A172 (cell line): ENCODE measurements around the gene ZBTB33. TPM values are rescaled to one million over a fixed set of nuclear protein-coding genes. Genes with fewer than 3 reads are reported as not detected.

ENCODE experiments used
- DNase-seq: peaks from one replicate; pipeline ENCODE4 v3.0.0-alpha.2; 2015; ENCODE audit warnings: low spot score
- total RNA-seq: library from RNA; depleted of rRNA; stranded (reverse); fragments of >200 nt; shearing (Covaris generic); gene quantifications from 2 replicates; pipeline ENCODE4 v1.2.3, GENCODE V29; 2014; rRNA removed

The ZBTB33 gene, protein sequence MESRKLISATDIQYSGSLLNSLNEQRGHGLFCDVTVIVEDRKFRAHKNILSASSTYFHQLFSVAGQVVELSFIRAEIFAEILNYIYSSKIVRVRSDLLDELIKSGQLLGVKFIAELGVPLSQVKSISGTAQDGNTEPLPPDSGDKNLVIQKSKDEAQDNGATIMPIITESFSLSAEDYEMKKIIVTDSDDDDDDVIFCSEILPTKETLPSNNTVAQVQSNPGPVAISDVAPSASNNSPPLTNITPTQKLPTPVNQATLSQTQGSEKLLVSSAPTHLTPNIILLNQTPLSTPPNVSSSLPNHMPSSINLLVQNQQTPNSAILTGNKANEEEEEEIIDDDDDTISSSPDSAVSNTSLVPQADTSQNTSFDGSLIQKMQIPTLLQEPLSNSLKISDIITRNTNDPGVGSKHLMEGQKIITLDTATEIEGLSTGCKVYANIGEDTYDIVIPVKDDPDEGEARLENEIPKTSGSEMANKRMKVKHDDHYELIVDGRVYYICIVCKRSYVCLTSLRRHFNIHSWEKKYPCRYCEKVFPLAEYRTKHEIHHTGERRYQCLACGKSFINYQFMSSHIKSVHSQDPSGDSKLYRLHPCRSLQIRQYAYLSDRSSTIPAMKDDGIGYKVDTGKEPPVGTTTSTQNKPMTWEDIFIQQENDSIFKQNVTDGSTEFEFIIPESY
- total RNA-seq, result 11.2 and 12.7 TPM in 2 replicates

DNA sequence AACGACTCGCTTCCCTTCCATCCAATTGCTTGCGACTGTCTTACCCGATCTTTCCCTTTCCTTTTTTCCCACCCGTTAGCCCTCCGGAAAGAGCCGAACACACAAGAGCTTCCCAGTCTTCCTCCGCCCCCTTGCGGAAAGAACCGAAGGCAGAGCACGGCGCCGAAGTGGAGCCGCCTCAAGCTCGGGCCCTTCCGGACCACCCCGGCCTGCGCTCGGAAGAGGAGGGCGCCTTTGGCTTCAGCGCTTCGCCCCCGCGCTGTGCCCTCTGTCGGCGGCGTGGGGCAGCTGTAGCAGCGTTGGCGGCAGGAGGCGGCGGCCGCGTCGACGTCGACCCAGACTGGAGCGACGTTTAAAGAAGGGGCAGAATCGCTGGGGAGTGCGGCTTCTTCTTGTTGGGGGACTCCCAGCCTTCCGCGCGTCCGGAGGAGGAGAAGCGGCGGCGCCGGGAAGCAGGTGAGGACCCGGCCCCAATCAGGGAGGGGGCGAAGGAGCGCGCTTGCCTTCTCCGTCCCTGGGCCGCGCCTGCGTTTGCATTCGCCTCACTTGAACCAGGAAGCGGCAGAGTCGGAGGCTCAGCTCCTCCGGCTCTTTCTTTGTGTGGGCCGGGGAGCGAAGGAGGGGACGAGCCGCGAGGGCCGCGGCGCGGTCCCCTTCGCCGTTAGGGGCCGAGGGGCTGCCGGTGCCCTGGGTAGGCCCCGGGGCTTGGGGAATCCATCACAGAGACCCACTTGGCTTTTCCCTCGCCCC lies at the start of gene ZBTB33:
TSS of gene ZBTB33 (plus strand) at position 291 of the 750 bp plus-strand sequence. CDS start 2,604 bp downstream, outside the sequence.
- DNase-seq, result peak; percentile 60

DNA sequence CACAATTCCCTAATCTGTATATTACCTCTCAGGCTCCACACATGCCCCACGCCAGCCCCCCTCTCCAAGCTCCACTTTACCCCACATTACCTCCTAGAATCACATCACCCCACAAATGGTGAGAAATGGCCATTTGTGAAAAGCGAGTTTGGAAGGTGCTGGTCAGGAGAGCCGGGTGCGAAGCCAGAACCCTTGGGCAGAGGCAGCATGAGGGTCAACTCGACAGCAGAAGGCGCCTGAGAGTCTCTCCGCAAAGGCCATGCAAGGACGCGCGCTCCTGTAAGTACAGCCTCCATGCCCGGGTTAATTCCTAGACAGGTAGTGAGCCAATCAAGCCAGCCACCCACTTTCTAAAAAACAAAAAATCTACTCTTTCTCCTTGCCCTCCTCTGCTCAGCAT lies 49.8 kb upstream of the ZBTB33 start:
- DNase-seq, result no peak

DNA sequence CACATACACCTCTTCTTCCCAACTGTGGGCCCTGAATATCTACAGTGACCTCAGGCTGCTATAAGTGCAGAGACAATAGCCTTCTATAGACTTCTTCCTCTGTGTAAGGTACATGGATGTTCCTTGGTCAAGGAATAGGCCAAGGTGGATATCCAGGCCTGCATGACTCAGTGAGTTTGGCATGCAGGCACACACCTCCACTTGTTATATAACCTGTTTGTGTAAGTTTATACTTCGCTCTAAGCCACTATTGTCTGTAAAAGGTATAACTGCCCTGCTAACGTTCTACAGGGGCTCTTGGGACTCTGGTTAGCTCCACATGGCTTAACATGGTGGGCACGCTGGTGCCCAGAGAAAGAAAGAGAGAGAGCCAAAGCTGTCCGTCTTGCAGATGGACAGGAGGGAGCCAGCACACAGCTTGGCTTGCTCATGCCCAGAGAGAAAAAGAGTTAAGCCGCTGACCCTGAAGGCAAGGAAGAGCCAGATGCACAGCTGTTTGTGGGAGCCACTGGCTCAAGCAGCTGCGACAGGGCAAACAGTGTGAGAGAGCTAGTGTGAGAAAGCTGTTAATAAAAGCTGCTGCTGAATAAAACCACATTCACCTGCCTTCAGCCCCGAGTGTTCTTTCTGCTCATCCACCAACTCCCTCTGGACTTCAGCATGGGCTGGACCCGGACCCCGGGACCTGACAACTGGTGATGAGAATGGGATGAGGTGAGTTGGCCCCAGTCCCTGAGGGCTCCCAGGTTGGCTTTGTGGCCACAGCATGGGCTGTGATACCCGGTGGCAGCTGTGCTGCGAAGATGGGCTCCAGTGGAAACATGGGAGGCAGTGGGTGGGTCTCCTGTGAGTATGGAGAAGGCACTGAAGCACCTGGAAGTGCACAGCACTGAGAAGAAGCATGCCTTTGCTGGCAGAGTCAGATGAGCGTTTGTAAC lies 44.5 kb upstream of the ZBTB33 start:
- no peak for DNase-seq

DNA sequence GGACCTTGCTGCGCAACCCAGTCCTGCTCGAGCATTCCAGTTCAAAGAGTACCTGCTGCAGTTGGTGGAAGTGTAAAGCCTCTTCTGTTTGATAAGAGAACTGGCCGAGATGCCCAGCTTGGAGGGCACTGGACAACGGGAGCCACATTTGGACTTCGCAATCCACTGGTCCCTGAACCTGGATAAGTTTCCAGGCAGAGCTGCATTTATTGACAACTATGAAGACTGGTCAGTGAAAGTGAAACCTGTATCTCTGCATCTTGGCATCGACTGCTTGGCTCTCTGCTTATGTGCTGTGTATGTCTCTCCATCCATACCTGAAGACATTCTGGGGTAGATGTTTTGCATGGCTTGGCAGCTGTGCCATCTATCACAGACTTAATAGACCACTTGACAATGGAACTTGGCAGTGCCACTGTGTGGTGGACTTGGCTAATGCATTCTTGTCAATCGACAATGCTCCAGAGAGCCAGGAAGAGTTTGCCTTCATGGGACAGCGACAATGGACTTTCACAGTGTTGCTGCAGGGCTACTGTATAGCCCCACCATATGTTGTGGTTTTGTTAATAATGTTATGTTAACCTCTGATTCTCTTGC lies 43.5 kb upstream of the ZBTB33 start:
- no peak for DNase-seq

DNA sequence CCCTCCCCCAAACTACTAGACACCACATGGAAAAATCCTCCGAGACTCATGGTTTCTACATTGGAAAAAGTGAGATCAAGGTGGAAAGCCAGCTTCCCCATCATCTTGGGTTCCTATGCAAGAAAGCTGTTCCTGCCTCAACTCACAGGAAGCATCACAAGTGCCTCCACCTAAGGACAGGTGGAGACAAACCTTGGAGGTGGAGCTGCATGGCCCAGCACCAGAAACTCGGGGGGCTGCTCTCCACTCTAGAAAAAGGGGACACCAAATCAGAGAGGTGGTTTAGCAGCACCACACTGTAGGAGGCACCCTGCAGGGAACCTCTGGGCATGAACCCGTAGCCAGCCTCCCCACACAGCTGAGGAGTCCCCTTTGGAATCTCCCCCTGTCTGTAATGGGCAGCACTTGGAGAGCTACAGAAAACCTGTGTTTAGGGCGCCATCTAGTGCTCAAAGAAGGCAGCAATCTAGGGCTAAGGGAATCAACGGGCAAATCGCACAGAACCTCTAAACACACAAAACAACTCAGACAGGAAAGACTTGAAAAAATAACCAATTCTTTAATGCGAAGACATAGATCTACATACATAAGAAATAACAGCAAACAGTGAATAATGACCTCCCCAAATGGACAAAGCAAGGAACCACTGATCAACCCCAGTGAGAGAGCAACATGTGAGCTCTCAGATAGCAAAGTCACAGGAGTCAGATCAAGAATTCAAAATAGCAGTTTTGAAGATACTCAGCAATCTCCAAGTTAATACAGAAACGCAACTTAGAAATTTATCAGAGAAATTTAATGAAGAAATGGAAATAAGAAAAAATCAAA lies 37.0 kb upstream of the ZBTB33 start:
- DNase-seq, result peak; percentile 13

DNA sequence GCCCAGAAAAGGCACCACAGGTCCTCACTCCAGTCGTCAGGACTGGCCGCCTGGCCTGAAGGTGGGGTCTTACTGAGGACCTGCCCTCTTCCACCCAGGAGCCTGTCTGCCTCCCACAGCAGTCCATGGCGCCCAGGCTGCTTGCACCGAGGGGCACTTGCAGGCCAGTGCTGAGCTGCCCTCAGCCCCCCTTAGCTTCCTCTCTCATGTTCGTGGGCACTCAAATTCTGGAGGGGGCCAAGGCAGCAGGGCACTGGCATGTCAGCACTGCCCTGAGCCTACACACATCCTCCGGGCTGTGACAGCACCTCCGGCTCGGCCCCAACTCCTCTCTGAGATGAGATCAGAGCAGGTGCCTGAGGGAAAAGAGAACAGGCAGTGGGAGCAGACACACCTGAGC lies 27.2 kb upstream of the ZBTB33 start:
- no peak for DNase-seq

DNA sequence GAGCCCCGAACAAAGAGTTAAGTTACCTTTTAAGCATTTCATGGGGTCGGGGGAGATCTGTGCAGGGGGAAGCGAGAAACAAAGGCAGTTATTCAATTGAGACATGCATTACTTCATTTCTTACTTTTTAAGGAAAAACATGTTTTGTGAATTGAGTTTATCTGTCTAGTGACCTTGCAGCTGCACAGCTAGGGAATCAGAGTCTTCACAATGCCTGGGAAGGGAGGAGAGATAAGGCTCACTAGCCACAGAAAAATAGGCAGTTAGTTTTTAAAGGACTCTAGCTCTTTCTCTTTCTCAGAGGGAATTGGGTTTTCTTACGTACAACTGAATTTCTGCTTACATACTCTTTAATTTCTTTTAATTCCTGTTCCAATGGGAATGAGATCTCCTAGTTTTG lies 26.2 kb upstream of the ZBTB33 start:
- no peak for DNase-seq

DNA sequence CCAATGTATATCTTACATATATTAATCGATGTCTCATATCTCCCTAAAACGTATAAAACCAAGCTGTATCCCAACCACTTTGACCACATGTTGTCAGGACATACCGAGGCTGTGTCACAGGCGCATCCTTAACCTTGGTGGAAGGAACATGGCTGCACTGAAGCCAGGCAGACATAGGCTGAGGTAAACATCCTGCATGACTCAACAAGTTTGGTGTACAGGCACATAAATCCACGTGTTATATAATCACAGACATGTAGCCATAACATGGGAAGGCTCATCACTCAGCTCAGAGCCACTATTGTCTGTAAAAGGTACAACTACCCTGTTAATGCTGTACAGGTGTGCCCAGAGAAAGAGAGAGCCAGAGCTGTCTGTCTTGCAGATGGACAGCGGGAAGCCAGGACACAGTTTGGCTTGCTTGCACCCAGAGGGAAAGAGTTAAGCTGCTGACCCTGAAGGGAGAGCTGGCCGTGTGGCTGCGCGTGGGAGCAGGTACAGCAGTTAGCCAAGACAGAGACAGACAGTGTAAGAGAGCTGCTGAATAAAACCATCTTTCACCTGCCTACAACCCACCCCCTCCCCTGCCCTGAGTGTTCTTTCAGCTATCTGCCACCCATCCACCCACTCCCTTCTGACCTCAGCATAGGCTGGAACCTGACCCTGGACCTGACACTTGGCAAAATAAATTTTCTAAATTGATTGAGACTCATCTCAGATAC lies 22.3 kb upstream of the ZBTB33 start:
- DNase-seq, result no peak

DNA sequence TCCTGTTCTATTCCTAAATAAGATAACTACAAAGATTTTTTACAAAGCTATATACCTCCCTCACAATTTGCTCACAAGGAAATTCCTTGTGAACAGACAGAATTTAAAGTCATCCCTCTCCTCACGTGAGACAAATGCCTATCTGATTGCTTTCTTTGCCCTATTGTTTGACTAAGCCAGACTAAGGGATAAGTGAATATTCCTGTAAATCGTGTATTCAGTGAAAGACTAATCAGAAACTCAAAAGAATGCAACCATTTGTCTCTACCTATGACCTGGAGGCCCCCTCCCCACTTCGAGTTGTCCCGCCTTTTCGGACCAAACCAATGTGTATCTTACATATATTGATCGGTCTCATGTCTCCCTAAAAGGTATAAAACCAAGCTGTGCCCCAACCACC lies 15.3 kb upstream of the ZBTB33 start:
- no peak for DNase-seq

DNA sequence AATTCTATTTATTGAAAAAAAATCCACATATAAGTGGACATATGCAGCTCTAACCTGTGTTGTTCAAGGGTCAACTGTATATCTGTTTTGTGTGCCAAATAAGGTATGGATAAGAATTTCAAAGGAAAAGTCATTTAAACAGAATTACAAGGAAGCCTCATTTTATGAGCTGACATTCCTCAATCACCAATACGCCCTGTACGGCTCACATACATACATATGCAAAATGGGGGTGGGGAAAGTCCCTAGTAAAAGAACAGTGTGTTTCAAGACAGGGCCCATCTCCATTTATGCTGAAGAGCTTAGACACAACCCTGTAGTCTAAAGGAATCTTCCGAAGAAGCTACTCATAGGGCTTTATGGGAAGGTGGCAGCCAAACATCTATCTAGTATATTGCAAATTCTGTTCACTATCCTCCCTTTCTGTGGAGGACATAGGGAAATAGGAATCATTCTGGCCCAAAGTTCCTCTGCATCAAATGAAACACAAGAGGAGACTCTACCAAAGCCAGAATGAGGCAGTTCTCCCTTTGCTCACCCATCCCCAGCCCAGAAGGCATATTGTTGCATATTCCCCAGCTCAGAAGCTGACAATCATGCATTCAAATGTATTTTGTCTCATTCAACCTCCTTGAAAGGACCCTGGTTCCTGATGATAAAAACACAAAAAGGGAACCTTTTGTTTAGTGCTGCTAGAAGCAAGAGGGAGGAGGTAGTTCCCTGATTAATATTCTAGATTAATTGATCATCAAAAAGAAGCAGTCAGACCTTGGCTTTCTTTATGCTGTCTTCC lies 13.7 kb upstream of the ZBTB33 start:
- no peak for DNase-seq

DNA sequence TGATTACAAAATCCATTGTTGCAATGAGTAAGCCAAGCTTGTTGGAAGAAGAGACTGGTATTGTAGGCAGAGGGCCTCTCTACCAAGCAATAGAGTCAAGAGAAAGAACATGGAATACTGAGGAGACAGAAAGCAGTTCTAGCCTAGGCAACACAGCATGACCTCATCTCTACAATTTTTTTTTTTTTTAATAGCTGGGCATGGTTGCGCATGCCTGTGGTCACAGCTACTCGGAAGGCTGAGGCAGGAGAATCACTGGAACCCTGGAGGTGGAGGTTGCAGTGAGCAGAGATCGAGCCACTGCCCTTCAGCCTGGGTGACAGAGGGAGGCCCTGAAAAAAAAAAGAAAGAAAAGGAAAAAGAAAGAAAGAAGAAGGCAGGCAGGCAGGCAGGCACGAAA lies 11.7 kb upstream of the ZBTB33 start:
- no peak for DNase-seq

DNA sequence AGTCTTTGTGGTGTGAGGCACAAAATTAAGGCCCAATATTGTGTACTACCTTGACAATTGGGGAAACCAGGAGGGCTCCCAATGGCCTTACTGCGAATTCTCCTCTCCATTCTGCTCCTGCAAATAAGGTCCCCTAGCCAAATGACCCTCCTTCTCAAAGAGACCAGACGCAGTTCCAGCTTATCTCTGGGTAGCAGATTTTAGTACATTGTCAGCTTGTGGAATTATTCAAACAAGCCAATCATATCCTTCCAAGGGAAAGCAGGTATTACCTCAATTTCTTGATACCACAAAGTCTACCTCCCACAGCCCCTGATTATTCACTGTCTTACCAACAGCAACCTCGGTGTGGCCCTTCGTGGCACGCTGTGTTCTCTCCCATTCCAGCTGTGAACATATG lies 7.8 kb upstream of the ZBTB33 start:
- no peak for DNase-seq

DNA sequence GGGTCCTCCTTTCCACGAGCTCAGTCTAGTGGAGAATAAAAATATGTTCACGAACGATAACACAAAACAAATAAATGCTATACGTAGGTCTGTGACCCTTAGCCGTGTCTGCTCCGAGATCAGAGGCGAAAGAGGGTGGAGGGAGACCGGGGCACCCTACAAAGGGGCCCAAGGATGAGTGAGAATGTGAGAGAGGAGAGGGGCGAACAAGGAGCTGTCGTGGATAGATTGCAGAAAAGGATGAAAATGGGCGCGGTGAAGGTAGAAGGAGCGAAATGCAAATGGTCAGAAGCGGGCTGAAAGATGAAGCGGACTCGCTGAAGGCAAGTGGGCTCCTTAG lies 6.2 kb upstream of the ZBTB33 start:
- DNase-seq, result no peak

DNA sequence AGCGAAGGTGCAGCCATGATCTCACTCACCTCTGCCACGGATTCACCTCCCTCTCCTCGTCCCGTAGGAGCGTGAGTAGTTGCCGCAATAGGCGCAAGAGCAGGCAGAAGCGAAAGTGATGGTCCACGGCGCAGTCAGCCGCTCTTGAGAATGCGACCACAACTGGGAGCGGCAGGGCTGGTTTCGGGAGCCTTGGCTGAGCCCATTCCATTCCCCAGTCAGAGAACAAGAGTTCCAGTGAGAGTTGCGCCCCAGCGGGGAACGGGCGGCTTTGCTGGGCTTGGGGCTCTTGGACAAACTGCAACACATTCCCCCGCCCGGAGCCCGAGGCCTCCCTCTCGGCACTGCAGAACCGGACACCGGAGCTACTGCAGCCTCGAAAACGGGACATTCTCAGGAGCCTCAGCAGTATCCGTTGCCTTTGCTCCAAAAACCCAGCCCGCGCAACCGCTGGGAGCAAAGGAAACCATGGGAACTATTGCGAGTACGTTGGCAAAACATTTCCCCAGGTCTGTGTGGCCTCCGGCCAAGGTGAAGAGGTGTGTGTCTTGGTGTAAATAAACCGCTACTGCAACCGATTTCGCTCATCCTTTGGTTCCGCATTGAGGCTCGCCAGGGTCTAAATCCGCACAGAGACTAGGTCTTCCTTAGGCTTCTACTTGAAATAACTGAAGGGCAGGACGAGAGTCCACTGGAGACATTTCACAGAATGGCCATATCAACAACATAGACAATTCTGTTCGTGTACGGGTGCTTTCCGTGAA lies 5.7 kb upstream of the ZBTB33 start:
- peak; percentile 23 for DNase-seq

DNA sequence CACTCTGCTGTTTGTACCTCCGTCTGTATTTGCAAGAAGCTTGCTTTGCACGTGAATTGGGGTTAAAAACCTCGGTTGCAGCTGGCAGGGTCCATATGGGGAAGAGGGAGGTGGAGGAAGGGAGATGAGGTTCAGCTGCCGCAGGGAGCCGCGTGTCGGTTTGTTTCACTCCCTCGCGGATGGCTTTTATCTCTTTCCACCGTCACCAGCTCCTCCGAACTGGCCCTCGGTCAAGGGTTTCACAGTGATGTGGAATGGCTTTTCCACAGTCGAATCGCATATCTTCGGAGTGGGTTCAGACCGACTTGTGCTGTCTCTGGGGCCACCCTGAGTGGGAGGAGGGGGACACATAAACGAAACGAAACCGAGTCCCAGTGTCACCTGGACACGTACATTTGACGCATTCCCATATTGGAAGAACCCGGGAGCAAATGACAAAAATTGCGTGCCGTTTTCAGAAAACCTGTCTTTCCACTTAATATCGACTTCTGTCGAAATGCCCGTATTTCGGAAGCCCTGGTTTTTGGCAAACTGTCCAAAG lies 929 bp downstream of the ZBTB33 start:
- peak; percentile 1 for DNase-seq

DNA sequence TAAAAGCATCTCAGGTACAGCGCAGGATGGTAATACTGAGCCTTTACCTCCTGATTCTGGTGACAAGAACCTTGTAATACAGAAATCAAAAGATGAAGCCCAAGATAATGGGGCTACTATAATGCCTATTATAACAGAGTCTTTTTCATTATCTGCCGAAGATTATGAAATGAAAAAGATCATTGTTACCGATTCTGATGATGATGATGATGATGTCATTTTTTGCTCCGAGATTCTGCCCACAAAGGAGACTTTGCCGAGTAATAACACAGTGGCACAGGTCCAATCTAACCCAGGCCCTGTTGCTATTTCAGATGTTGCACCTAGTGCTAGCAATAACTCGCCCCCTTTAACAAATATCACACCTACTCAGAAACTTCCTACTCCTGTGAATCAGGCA lies 3.2 kb downstream of the ZBTB33 start:
- DNase-seq, result no peak

DNA sequence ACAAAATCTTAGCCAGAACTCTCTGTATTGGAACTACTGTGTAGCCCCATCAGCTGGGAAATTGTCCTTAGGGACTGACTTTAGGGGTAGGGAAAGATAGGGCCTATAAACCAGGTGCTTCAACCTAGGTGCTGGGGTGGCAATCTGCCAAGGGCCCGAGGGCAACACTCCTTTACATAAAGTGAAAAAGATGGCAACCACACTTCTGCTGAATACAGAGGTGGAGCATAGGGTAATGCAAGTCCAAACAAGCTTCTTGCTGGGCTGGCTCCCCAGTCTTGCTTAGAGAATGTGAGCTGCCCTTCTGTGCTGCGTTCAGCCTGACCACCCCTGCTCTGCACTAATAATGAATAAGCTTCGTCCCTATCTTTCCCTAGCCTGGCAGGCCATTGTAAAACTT lies 9.8 kb downstream of the ZBTB33 start:
- no peak for DNase-seq
